Peyer's patch (tissue), 4 donors: ENCODE data around the gene FAM98B. TPM values are rescaled to one million over a fixed set of nuclear protein-coding genes. Genes with fewer than 3 reads are reported as not detected.

ENCODE experiments used
- DNase-seq, 3 donors: peaks; one replicate each; pipeline ENCODE4 v3.0.0-alpha.2; 2017 to 2019
- H3K27ac ChIP-seq, 4 donors: fragments of 200-600 bp; sonication (generic); one replicate each; pipeline ENCODE4 v1.5.1; 2016 to 2019
- H3K27me3 ChIP-seq, 2 donors: fragments of 200-600 bp; sonication (generic); one replicate each; pipeline ENCODE4 v1.5.1; 2019
- H3K36me3 ChIP-seq, 3 donors: fragments of 200-600 bp; sonication (generic); one replicate each; pipeline ENCODE4 v1.5.1; 2016 to 2019
- H3K4me1 ChIP-seq, 4 donors: fragments of 200-600 bp; sonication (generic); one replicate each; pipeline ENCODE4 v1.5.1; 2016 to 2019
- H3K4me3 ChIP-seq, 4 donors: fragments of 200-600 bp; sonication (generic); 1 replicate in 3 of 4; 2 replicates in 1 of 4; pipeline ENCODE4 v1.5.1; 2016 to 2019; ENCODE audit warnings: mild to moderate bottlenecking in 1 of 4
- H3K9me3 ChIP-seq, 4 donors: fragments of 200-600 bp; sonication (generic); one replicate each; pipeline ENCODE4 v1.5.1; 2016 to 2019; ENCODE audit warnings: mild to moderate bottlenecking in 1 of 4
- POLR2A ChIP-seq, 2 donors: fragments of 450-650 bp; IDR thresholded peaks; one replicate each; pipeline ENCODE4 v1.5.1; 2017; ENCODE audit warnings: antibody characterized with exemption in 2 of 2, mild to moderate bottlenecking in 2 of 2, moderate library complexity in 2 of 2
- total RNA-seq, 4 donors: library from RNA; depleted of rRNA; stranded (reverse); fragments of >200 nt; gene quantifications; one replicate each; pipeline ENCODE4 v1.1.0, GENCODE V29; 2016
- TF ChIP-seq, protein P1 (sequence below), 6 experiments: fragments of 450-650 bp in 4 of 6; fragments of 200-600 bp in 2 of 6; sonication (generic) in 1 of 6; IDR thresholded peaks; one replicate each; pipeline ENCODE4 v1.5.1; 2017 to 2019; ENCODE audit warnings: antibody characterized with exemption in 6 of 6, mild to moderate bottlenecking in 3 of 6, moderate library complexity in 1 of 6

The FAM98B gene
- total RNA-seq, 4 donors from 2014 or later, result 7.7 to 10.5 (median 9.2) TPM

DNA sequence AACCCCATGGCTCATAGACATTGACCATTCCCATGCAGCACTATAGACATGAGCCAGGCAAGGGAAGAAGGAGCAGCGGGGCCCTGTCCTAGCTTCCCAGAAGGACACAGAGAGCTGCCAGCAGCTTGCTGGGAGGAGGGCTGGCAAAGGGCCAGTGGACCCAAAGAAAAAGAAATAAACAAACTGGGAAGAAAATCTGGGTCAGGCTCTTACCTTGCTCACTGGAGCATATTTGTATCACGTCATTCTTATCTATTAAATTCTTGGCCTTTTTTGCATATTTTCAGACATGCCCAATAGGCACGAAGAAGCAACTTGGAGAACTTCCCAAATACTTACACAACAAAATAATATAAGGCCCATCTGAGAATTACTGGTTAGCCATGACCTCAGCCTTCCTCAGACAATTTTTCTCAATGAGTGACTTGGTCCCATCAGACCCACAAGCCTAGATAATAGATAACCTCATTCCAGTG is 82.3 kb downstream of the FAM98B start:
- no peaks in the 10 kb centered on the region for H3K27me3 ChIP-seq
- no peak for TF ChIP-seq POLR2A (IDR thresholded peaks at IDR 0.05)
- TF ChIP-seq, protein P1, sequence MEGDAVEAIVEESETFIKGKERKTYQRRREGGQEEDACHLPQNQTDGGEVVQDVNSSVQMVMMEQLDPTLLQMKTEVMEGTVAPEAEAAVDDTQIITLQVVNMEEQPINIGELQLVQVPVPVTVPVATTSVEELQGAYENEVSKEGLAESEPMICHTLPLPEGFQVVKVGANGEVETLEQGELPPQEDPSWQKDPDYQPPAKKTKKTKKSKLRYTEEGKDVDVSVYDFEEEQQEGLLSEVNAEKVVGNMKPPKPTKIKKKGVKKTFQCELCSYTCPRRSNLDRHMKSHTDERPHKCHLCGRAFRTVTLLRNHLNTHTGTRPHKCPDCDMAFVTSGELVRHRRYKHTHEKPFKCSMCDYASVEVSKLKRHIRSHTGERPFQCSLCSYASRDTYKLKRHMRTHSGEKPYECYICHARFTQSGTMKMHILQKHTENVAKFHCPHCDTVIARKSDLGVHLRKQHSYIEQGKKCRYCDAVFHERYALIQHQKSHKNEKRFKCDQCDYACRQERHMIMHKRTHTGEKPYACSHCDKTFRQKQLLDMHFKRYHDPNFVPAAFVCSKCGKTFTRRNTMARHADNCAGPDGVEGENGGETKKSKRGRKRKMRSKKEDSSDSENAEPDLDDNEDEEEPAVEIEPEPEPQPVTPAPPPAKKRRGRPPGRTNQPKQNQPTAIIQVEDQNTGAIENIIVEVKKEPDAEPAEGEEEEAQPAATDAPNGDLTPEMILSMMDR (IDR thresholded peaks at IDR 0.05), result no peak
- no peak for DNase-seq
- no peaks in the 10 kb centered on the region for H3K36me3 ChIP-seq
- H3K9me3 ChIP-seq, result no peaks in the 10 kb centered on the region
- H3K4me3 ChIP-seq, result no peak overlapping the region
- H3K27ac ChIP-seq, result no peak overlapping the region
- no peaks in the 10 kb centered on the region for H3K4me1 ChIP-seq

Other genes starting within 250 kb of the FAM98B start
- 10 to 100 TPM in 3 of 4 donors, 1 to 10 TPM in 1; 8.9 to 40.4 (median 20.2) TPM for gene SPRED1, start 201.3 kb upstream of the FAM98B start, total RNA-seq
- 10 to 100 TPM in 1 of 4 donors, 1 to 10 TPM in 3; 1.6 to 10.7 (median 3.8) TPM for gene RASGRP1, start 110.7 kb downstream of the FAM98B start, total RNA-seq